Suprapubic skin (tissue), 4 donors: ENCODE measurements around the gene MCM9. TPM values are rescaled to one million over a fixed set of nuclear protein-coding genes. Genes with fewer than 3 reads are reported as not detected.
"Not testable (repeated sequence)": the region's sequence is repeated elsewhere in the genome, so short reads cannot be mapped to it uniquely, and the experiment has no call there.

ENCODE experiments used
- DNase-seq, 2 donors: peaks; one replicate each; pipeline ENCODE4 v3.0.0-alpha.2; 2019; ENCODE audit warnings: low spot score in 2 of 2
- H3K27ac ChIP-seq: fragments of 200-600 bp; sonication (generic); one replicate; pipeline ENCODE4 v1.5.1; 2019
- H3K27me3 ChIP-seq: fragments of 200-600 bp; sonication (generic); one replicate; pipeline ENCODE4 v1.5.1; 2019
- H3K36me3 ChIP-seq: fragments of 200-600 bp; sonication (generic); one replicate; pipeline ENCODE4 v1.5.1; 2019
- H3K4me1 ChIP-seq: fragments of 200-600 bp; sonication (generic); one replicate; pipeline ENCODE4 v1.5.1; 2019
- H3K4me3 ChIP-seq: fragments of 200-600 bp; sonication (generic); one replicate; pipeline ENCODE4 v1.5.1; 2019; ENCODE audit warnings: mild to moderate bottlenecking
- H3K9me3 ChIP-seq: fragments of 200-600 bp; sonication (generic); one replicate; pipeline ENCODE4 v1.5.1; 2019
- CTCF ChIP-seq, 2 donors: fragments of 200-600 bp in 1 of 2; fragments of 450-650 bp in 1 of 2; sonication (generic) in 1 of 2; IDR thresholded peaks; one replicate each; pipeline ENCODE4 v1.5.1; 2016 to 2019; ENCODE audit warnings: antibody characterized with exemption in 2 of 2, mild to moderate bottlenecking in 1 of 2, moderate library complexity in 1 of 2
- EP300 ChIP-seq: sonication (generic); formaldehyde crosslinking; IDR thresholded peaks from one replicate; pipeline ENCODE4 v1.6.1; 2017; ENCODE audit warnings: antibody characterized with exemption
- POLR2A ChIP-seq, 2 donors: fragments of 450-650 bp; IDR thresholded peaks; one replicate each; pipeline ENCODE4 v1.6.1; 2017; ENCODE audit warnings: antibody characterized with exemption in 2 of 2, mild to moderate bottlenecking in 2 of 2, moderate library complexity in 2 of 2
- POLR2AphosphoS5 ChIP-seq, 3 donors: sonication (generic); formaldehyde crosslinking; IDR thresholded peaks; one replicate each; pipeline ENCODE4 v1.6.1; 2017; ENCODE audit warnings: antibody characterized with exemption in 3 of 3
- WGBS: methylation state at CpG from one replicate; pipeline ENCODE4 v1.1.5; 2018; 5-methylcytosine and 5-hydroxymethylcytosine counted together
- total RNA-seq, 4 donors: library from RNA; depleted of rRNA; stranded (reverse); fragments of >200 nt; gene quantifications; one replicate each; pipeline ENCODE4 v1.1.0, GENCODE V29; 2016

MCM9 gene
- total RNA-seq, 4 donors from 2014 or later: 19.2 to 37.2 (median 26.8) TPM

DNA sequence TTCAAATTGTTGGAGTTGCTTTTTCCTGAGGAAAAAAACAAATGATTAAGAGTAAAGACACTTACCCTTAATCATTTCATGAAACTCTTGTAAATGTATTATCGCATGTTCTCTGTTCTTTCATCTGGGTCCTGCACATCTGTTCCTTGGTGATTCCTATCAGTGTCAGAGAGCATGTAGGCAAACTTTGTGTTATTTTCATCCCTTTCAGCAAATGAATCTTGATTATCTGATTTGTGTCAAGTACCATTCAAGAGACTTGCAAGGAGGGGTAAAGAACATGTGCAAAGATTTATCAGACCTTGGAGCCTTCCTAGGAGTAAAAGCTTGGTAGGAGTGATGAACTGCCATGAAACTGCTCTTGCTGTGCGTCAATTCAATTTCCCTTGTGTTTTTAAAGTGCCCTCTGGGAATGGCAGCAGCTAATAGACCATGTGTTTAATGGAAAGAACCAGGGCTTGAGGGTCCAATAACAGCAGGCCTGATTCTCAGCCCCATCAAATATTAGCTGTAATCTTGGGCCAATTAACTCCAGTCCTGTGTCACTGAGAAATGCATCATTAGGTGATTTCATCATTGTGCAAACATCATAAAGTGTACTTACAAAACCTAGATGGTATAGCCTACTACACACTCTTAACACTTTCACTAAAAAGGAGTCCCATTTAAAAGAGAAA lies 164.7 kb downstream of the MCM9 start:
- H3K27me3 ChIP-seq: no peaks in the 10 kb centered on the region
- no peak for DNase-seq
- no peaks in the 10 kb centered on the region for H3K9me3 ChIP-seq
- no peak for TF ChIP-seq CTCF (IDR thresholded peaks at IDR 0.05)
- no peak for TF ChIP-seq EP300
- H3K27ac ChIP-seq: no peak overlapping the region
- H3K4me1 ChIP-seq: peaks cover 4% of the 10 kb centered on the region
- WGBS: 80% methylated on average over 2 of the region's 2 CpGs
- no peak overlapping the region for H3K4me3 ChIP-seq
- H3K36me3 ChIP-seq: no peaks in the 10 kb centered on the region

- 47% methylated on average over 3 of the region's 3 CpGs for WGBS
- Histone ChIP-seq H3K36me3 (no peaks in the 10 kb centered on the region), H3K4me1 (peaks cover 4% of the 10 kb centered on the region), H3K4me3 (no peak overlapping the region), H3K27ac (peak overlapping the region; percentile 19), H3K9me3 (no peaks in the 10 kb centered on the region), H3K27me3 (no peaks in the 10 kb centered on the region)
- TF ChIP-seq POLR2AphosphoS5 (IDR thresholded peaks at IDR 0.05) (no peak), EP300 (no peak), POLR2A (IDR thresholded peaks at IDR 0.05) (no peak), CTCF (IDR thresholded peaks at IDR 0.05) (no peak)
- DNase-seq: no peak
These were observed 166.0 kb downstream of the MCM9 start for GRCh38 chr6:118768904-118769325.

GRCh38 chr6:118768441-118768840 lies 166.5 kb downstream of the MCM9 start:
- H3K36me3 ChIP-seq: no peaks in the 10 kb centered on the region
- H3K27me3 ChIP-seq: no peaks in the 10 kb centered on the region
- DNase-seq: no peak
- H3K9me3 ChIP-seq: no peaks in the 10 kb centered on the region
- 79% methylated on average over 3 of the region's 3 CpGs for WGBS
- no peak overlapping the region for H3K4me3 ChIP-seq
- TF ChIP-seq EP300 (no peak), POLR2A (IDR thresholded peaks at IDR 0.05) (no peak), POLR2AphosphoS5 (IDR thresholded peaks at IDR 0.05) (no peak), CTCF (IDR thresholded peaks at IDR 0.05) (no peak)
- H3K4me1 ChIP-seq: peaks cover 3% of the 10 kb centered on the region
- peak overlapping the region; percentile 19 for H3K27ac ChIP-seq

DNA sequence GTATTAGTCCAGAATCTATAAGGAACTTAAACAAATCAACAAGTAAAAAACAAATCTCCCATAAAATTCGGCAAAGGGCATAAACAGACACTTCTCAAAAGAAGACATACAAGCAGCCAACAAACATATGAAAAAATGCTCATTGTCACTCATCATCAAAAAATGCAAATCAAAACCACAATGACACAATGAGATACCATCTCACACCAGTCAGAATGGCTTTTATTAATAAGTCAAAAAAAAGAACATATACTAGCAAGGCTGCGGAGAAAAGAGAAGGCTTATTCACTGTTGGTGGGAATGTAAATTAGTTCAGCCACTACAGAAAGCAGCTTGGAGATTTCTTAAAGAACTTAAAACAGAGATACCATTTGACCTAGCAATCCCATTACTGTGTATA lies 169.6 kb downstream of the MCM9 start:
- not testable (repeated sequence) for H3K9me3 ChIP-seq, H3K36me3 ChIP-seq, H3K4me1 ChIP-seq, H3K4me3 ChIP-seq, H3K27ac ChIP-seq, DNase-seq, H3K27me3 ChIP-seq
- 76% methylated on average over 2 of the region's 2 CpGs for WGBS

- 55% methylated on average over 3 of the region's 3 CpGs for WGBS
- no peak overlapping the region for H3K27ac ChIP-seq
- no peaks in the 10 kb centered on the region for H3K9me3 ChIP-seq
- H3K27me3 ChIP-seq: no peaks in the 10 kb centered on the region
- no peak overlapping the region for H3K4me3 ChIP-seq
- H3K36me3 ChIP-seq: no peaks in the 10 kb centered on the region
- H3K4me1 ChIP-seq: no peaks in the 10 kb centered on the region
- TF ChIP-seq POLR2A (IDR thresholded peaks at IDR 0.05) (no peak), POLR2AphosphoS5 (IDR thresholded peaks at IDR 0.05) (no peak), CTCF (IDR thresholded peaks at IDR 0.05) (no peak), EP300 (no peak)
- DNase-seq: no peak
These were observed 170.2 kb downstream of the MCM9 start for GRCh38 chr6:118764766-118765165.

Other genes with a start within 250 kb of the MCM9 start
- gene ASF1A, start 41.0 kb downstream of the MCM9 start, total RNA-seq: 10 to 100 TPM; 11.3 to 15.7 (median 13.6) TPM
- gene FAM184A, start 143.5 kb upstream of the MCM9 start, total RNA-seq: 1 to 10 TPM in 3 of 4 donors, under 1 TPM in 1; 0.19 to 6.8 (median 1.8) TPM